SK-N-MC (cell line): ENCODE results near the gene CCDC120.

Source experiments
- EZH2 ChIP-seq: fragments of 200-600 bp; sonication (generic); IDR thresholded peaks from one replicate; pipeline ENCODE4 v1.6.1; 2017; ENCODE audit warnings: antibody characterized with exemption
- FOXP2 ChIP-seq: optimal IDR thresholded peaks from 2 replicates; pipeline ENCODE3; 2011; ENCODE audit warnings: mild to moderate bottlenecking, moderate library complexity; ENCODE audit not compliant: insufficient read depth; ENCODE audit errors: extremely low read length, control extremely low read depth
- POLR2AphosphoS5 ChIP-seq: IDR thresholded peaks from 2 replicates; pipeline ENCODE4 v1.6.1; 2012; ENCODE audit warnings: mild to moderate bottlenecking, low read depth, low read length, borderline replicate concordance

DNA sequence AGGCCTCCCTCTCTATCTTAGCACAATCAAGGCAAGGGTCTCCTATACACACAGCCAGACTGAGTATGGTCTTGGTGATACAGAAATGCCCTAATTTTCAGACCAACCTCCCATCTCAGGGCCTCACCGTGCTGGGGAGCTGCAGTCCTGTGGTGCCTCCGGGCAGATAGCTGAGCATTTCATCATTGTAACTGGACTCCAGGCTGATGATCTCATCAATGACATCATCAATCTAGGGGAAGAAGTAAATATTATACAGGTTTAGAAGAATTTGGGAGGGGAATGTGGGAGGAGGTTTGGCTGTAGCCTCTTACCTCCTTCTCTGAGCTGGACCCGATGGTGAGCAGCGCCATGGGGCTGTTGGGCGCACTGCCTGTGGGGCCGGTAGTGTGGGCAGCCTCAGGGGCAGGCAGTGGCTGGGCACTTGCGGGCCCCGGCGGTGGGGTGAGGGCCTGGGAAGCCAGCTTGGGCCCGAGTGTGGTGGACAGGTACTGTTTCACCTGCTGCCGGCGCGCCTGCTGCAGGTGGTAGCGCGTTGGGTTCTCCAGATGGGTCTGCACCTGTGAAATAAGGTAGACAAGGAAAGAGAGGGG, 20.8 kb upstream of the CCDC120 start:
- no peak for TF ChIP-seq EZH2
- no peak for TF ChIP-seq POLR2AphosphoS5
- TF ChIP-seq FOXP2, result no peak
